ENCODE data around the gene SYNRG. TPM values are rescaled to one million over a fixed set of nuclear protein-coding genes. Genes with fewer than 3 reads are reported as not detected.

Gene SYNRG
- total RNA-seq, 1 experiment from 2014 or later = 46.6 TPM

Small RNA genes within 50 kb of the gene (small RNA-seq; reads per million reads assigned to genes)
- gene MIR378J = not detected

Other genes with a start within 250 kb of the SYNRG start
- gene C17orf78, start 233.4 kb downstream of the SYNRG start, total RNA-seq (2014; rRNA removed; shearing (Covaris generic); ENCODE audit: low replicate concordance) = not detected in 2 replicates
- 59.4 and 84.2 TPM in 2 replicates for gene ACACA, start 202.6 kb downstream of the SYNRG start, total RNA-seq (2014; rRNA removed; shearing (Covaris generic); ENCODE audit: low replicate concordance)
- 28.1 and 29.0 TPM in 2 replicates for gene TADA2A, start 202.5 kb downstream of the SYNRG start, total RNA-seq (2014; rRNA removed; shearing (Covaris generic); ENCODE audit: low replicate concordance)
- 12.2 and 17.8 TPM in 2 replicates for gene DUSP14, start 119.5 kb downstream of the SYNRG start, total RNA-seq (2014; rRNA removed; shearing (Covaris generic); ENCODE audit: low replicate concordance)
- gene DDX52, start 34.0 kb upstream of the SYNRG start, total RNA-seq (2014; rRNA removed; shearing (Covaris generic); ENCODE audit: low replicate concordance) = 24.1 and 40.8 TPM in 2 replicates
- gene HNF1B, start 135.6 kb upstream of the SYNRG start, total RNA-seq (2014; rRNA removed; shearing (Covaris generic); ENCODE audit: low replicate concordance) = not detected in 2 replicates